GM12878 (cell line): ENCODE results near the gene SUPT6H. TPM values are rescaled to one million over a fixed set of nuclear protein-coding genes. Genes with fewer than 3 reads are reported as not detected.
A peak's percentile ranks its signal among the peaks of the same experiment; 100 is the strongest.

Experiments
- MYB ChIP-seq: fragments of 150-350 bp; IDR thresholded peaks from 2 replicates; pipeline ENCODE4 v1.6.1; 2014; ENCODE audit warnings: mild to moderate bottlenecking, low read depth, low read length, borderline replicate concordance
- POLR2AphosphoS5 ChIP-seq: IDR thresholded peaks from 2 replicates; pipeline ENCODE4 v1.6.1; 2011; ENCODE audit warnings: mild to moderate bottlenecking, low read length, inconsistent platforms
- TCF7 ChIP-seq: IDR thresholded peaks from 2 replicates; pipeline ENCODE4 v1.6.1; 2014; ENCODE audit warnings: antibody characterized with exemption, borderline replicate concordance
- ZBTB40 ChIP-seq: fragments of 450-650 bp; IDR thresholded peaks from 2 replicates; pipeline ENCODE4 v1.6.1; 2016; ENCODE audit warnings: mild to moderate bottlenecking, moderate library complexity, borderline replicate concordance
- ZNF592 ChIP-seq: fragments of 450-650 bp; IDR thresholded peaks from 2 replicates; pipeline ENCODE4 v1.6.1; 2017; ENCODE audit warnings: mild to moderate bottlenecking, moderate library complexity
- polyA plus RNA-seq, 11 experiments: library from polyadenylated mRNA; depleted of rRNA in 4 of 11; unstranded in 6 of 11; stranded (reverse) in 5 of 11; fragments of >200 nt; fragmentation: Nextera tagmentation in 4 of 11; fragmentation: Illumina TruSeq in 1 of 11; extraction: Ambion mirVana in 4 of 11; extraction: Trizol in 1 of 11; gene quantifications; 1 replicate in 1 of 11; 2 replicates in 10 of 11; pipeline versions ENCODE4 v1.2.1 to v1.2.3, GENCODE V29; 2011 to 2016; ENCODE audit warnings: inconsistent platforms in 2 of 11, missing spikeins in 2 of 11, low read depth in 1 of 11
- total RNA-seq, 4 experiments: library from RNA; depleted of rRNA in 3 of 4; stranded (reverse); fragments of >200 nt in 3 of 4; fragmentation: Illumina TruSeq in 1 of 4; extraction: Trizol in 1 of 4; gene quantifications; 2 replicates each; pipeline versions ENCODE4 v1.2.1 to v1.2.3, GENCODE V29; 2013 to 2021
- TF ChIP-seq, protein P1 (sequence below): fragments of 450-650 bp; IDR thresholded peaks from 2 replicates; pipeline ENCODE4 v1.6.1; 2017; ENCODE audit warnings: borderline replicate concordance

The SUPT6H gene
- total and polyA plus RNA-seq, 10 of the 15 experiments (the other 5 are each of a cell fraction or from before 2014, with no cell fraction given), result 1.7 to 58.8 (median 37.7) TPM

DNA sequence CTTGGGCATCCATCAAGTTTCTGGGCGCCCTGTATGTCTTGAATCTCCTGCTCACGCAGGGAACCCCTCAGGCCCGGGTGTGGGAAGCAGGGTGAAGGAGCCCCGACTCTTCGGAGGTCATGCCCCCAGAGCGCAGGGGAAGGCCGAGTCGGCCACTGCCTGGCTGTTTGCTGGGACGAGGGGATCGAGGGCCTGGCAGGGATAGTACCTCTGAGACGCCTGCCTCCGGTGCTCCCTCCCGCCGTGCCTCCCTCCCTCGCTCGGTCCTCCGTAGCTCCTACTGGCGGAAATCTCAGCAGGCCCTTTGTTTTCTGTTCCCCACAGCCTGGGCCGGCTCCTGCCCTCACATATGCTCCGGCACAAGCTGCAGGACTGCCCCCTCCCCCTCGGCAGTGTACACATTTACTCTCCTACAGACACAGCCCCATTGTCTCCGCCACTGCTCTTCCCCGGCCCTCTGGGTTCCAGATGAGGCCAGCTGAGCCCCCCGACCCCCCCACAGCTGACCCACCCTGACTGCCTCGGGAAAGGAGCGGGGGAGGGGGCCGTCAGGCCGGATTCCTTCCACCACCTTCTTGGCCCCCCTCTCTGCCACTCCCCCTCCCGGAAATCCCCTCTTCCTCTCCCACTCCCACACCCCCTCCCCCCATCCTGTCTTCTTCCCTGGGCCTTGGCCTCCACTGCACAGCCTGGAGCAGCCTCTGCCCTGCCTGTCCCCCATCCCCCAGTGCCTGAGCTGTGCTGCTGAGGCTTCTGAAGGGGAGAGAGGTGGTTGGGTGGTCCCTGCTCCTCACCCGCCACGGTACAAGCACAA lies 83.2 kb downstream of the SUPT6H start (continued):
- TF ChIP-seq ZBTB40 (no peak), ZNF592 (no peak), MYB (no peak), TCF7 (no peak), POLR2AphosphoS5 (peak; percentile 70)
- TF ChIP-seq, protein P1, sequence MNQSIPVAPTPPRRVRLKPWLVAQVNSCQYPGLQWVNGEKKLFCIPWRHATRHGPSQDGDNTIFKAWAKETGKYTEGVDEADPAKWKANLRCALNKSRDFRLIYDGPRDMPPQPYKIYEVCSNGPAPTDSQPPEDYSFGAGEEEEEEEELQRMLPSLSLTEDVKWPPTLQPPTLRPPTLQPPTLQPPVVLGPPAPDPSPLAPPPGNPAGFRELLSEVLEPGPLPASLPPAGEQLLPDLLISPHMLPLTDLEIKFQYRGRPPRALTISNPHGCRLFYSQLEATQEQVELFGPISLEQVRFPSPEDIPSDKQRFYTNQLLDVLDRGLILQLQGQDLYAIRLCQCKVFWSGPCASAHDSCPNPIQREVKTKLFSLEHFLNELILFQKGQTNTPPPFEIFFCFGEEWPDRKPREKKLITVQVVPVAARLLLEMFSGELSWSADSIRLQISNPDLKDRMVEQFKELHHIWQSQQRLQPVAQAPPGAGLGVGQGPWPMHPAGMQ, result no peak
